ENCODE results near the gene CDK5RAP3.

- TF ChIP-seq NRF1 (IDR thresholded peaks at IDR 0.05; ENCODE audit: low read depth, low read length) (no peak), POLR2AphosphoS5 (IDR thresholded peaks at IDR 0.05; ENCODE audit: low read depth, low read length) (no peak), YY1 (IDR thresholded peaks at IDR 0.05; ENCODE audit: low read depth) (no peak), ZBTB33 (IDR thresholded peaks at IDR 0.05; ENCODE audit: borderline replicate concordance, low read depth) (no peak), EZH2phosphoT487 (IDR thresholded peaks at IDR 0.05; ENCODE audit: borderline replicate concordance, low read depth) (no peak), RXRA (IDR thresholded peaks at IDR 0.05; ENCODE audit: borderline replicate concordance, low read depth) (no peak)
- TF ChIP-seq, protein P1, sequence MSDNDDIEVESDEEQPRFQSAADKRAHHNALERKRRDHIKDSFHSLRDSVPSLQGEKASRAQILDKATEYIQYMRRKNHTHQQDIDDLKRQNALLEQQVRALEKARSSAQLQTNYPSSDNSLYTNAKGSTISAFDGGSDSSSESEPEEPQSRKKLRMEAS (IDR thresholded peaks at IDR 0.05; ENCODE audit: low read depth): no peak
- TF ChIP-seq, protein P2, sequence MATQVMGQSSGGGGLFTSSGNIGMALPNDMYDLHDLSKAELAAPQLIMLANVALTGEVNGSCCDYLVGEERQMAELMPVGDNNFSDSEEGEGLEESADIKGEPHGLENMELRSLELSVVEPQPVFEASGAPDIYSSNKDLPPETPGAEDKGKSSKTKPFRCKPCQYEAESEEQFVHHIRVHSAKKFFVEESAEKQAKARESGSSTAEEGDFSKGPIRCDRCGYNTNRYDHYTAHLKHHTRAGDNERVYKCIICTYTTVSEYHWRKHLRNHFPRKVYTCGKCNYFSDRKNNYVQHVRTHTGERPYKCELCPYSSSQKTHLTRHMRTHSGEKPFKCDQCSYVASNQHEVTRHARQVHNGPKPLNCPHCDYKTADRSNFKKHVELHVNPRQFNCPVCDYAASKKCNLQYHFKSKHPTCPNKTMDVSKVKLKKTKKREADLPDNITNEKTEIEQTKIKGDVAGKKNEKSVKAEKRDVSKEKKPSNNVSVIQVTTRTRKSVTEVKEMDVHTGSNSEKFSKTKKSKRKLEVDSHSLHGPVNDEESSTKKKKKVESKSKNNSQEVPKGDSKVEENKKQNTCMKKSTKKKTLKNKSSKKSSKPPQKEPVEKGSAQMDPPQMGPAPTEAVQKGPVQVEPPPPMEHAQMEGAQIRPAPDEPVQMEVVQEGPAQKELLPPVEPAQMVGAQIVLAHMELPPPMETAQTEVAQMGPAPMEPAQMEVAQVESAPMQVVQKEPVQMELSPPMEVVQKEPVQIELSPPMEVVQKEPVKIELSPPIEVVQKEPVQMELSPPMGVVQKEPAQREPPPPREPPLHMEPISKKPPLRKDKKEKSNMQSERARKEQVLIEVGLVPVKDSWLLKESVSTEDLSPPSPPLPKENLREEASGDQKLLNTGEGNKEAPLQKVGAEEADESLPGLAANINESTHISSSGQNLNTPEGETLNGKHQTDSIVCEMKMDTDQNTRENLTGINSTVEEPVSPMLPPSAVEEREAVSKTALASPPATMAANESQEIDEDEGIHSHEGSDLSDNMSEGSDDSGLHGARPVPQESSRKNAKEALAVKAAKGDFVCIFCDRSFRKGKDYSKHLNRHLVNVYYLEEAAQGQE (IDR thresholded peaks at IDR 0.05; ENCODE audit: low read depth, low read length): no peak
- TF ChIP-seq, protein P3, sequence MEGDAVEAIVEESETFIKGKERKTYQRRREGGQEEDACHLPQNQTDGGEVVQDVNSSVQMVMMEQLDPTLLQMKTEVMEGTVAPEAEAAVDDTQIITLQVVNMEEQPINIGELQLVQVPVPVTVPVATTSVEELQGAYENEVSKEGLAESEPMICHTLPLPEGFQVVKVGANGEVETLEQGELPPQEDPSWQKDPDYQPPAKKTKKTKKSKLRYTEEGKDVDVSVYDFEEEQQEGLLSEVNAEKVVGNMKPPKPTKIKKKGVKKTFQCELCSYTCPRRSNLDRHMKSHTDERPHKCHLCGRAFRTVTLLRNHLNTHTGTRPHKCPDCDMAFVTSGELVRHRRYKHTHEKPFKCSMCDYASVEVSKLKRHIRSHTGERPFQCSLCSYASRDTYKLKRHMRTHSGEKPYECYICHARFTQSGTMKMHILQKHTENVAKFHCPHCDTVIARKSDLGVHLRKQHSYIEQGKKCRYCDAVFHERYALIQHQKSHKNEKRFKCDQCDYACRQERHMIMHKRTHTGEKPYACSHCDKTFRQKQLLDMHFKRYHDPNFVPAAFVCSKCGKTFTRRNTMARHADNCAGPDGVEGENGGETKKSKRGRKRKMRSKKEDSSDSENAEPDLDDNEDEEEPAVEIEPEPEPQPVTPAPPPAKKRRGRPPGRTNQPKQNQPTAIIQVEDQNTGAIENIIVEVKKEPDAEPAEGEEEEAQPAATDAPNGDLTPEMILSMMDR (IDR thresholded peaks at IDR 0.05): no peak
Measured at GRCh38 chr17:48022901-48023300, 52.0 kb downstream of the CDK5RAP3 start.

Measured in SK-N-SH (cell line).